Fibroblast of skin of right biceps (primary cell): ENCODE results near the gene PPARA.

Source experiments
- DNase-seq: peaks from one replicate; pipeline ENCODE4 v3.0.0-alpha.2; 2013

PPARA gene

GRCh38 chr22:46114518-46115387 is 35.6 kb upstream of the PPARA start:
- no peak for DNase-seq

- no peak for DNase-seq
Measured at GRCh38 chr22:46115388-46115678, 35.0 kb upstream of the PPARA start.

- DNase-seq: no peak
Measured at GRCh38 chr22:46115755-46116490, 34.4 kb upstream of the PPARA start.

- peak; percentile 81 for DNase-seq
Measured at GRCh38 chr22:46116491-46116958, 33.8 kb upstream of the PPARA start.

- DNase-seq: no peak
Measured at GRCh38 chr22:46117206-46118199, 32.8 kb upstream of the PPARA start.

GRCh38 chr22:46119093-46119728 is 31.1 kb upstream of the PPARA start:
- no peak for DNase-seq

- DNase-seq: peak; percentile 59
Measured at GRCh38 chr22:46119729-46120419, 30.5 kb upstream of the PPARA start.

- no peak for DNase-seq
Measured at GRCh38 chr22:46120420-46120737, 29.9 kb upstream of the PPARA start.

GRCh38 chr22:46121079-46121478 is 29.2 kb upstream of the PPARA start:
- no peak for DNase-seq

- DNase-seq: no peak
Measured at GRCh38 chr22:46121523-46122287, 28.6 kb upstream of the PPARA start.

GRCh38 chr22:46122511-46122971 is 27.8 kb upstream of the PPARA start:
- peak; percentile 61 for DNase-seq

- no peak for DNase-seq
Measured at GRCh38 chr22:46122980-46123693, 27.2 kb upstream of the PPARA start.

GRCh38 chr22:46123694-46124382 is 26.5 kb upstream of the PPARA start:
- DNase-seq: no peak

GRCh38 chr22:46124383-46125144 is 25.8 kb upstream of the PPARA start:
- DNase-seq: no peak

- no peak for DNase-seq
Measured at GRCh38 chr22:46125311-46125710, 25.0 kb upstream of the PPARA start.

- DNase-seq: no peak
Measured at GRCh38 chr22:46125816-46126765, 24.2 kb upstream of the PPARA start.

- no peak for DNase-seq
Measured at GRCh38 chr22:46126853-46127385, 23.4 kb upstream of the PPARA start.
